ENCODE results near the gene C17orf78. TPM values are rescaled to one million over a fixed set of nuclear protein-coding genes. Genes with fewer than 3 reads are reported as not detected.

Gene C17orf78
- not detected in 2 replicates for total RNA-seq

DNA sequence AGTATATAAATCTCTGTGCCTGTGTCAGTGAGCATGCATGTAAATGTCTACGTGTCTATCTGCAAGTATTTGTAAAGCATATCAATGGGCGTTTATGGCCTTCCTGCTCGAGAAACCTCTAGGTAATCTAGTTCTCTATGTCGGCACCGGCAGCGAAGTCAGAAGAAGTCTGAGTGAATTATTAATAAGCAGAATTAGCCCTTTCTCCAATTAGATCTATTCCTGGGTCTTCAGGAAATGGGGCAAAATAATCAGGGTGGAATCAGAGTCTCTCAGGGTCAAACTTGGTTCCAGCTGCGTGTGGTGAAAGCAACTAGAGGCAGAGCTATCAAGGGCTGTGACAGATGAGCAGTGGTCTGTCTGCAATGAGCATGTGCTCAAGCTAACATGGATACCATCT lies at the start of gene C17orf78:
C17orf78 (plus strand) TSS at position 280 of the 400 bp plus-strand sequence; CDS start at position 388, 108 bp downstream.

DNA sequence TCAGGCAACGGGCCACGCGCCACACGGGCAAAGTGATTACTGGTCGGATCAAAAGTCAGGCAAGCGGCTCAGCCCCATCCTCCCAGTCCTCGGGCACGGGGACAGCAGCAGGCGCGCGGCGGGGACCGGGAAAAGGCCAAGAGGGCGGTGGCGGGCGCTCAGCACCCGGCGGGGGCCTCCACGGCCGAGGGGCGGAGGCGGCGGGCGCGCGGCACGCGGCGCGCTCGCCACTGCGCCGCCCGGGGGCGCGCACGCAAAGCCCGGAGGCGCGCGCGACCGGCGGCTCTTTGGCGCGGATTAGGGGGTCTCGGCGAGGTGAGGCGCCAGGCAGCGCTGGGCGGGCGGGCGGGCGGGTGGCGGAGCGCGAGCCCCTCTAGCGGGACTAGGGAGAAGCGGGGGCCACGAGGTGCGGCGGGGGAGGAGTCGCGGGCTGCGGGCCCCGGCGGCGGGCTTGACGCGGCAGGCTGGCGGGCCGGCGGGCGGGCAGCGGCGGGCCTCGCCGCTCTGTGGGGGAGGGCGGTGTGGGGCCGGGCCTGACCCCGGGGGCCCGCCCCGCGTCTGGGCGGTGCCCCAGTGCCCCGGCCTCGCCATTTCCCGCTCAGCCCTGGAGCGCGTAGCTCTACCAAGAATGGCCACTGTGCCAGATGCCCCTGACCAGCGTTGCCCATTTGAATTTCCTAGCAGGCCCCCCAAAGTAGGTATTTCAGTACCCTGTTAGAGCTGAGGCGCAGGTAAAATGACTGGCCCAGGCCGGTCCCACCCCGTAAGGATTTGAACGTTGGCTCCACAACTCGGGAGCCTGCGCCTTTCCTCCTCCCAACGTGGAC lies 31.1 kb downstream of the C17orf78 start, which contains the start of the genes ACACA and TADA2A:
ACACA (minus strand) TSS at position 202 of the 827 bp plus-strand sequence. CDS start 537 bp downstream, outside the sequence.
TADA2A (plus strand) TSS at position 252 of the 827 bp plus-strand sequence. CDS start 4,480 bp downstream, outside the sequence.

Other genes with a start within 250 kb of the C17orf78 start
- gene ACACA, start 30.9 kb downstream of the C17orf78 start, total RNA-seq, result 27.9 and 37.4 TPM in 2 replicates
- gene TADA2A, start 30.9 kb downstream of the C17orf78 start, total RNA-seq, result 18.2 and 22.0 TPM in 2 replicates
- gene DUSP14, start 113.9 kb downstream of the C17orf78 start, total RNA-seq, result 27.3 and 33.5 TPM in 2 replicates
- 9.0 and 15.0 TPM in 2 replicates for gene SYNRG, start 233.4 kb downstream of the C17orf78 start, total RNA-seq

All from endothelial cell of coronary artery (primary cell).